Duodenal mucosa (tissue), 2 donors: ENCODE results near the gene COTL1.
A peak's percentile ranks its signal among the peaks of the same experiment; 100 is the strongest.

ENCODE experiments used
- H3K27ac ChIP-seq: one replicate; pipeline ENCODE4 v1.7.0; 2013; ENCODE audit warnings: low read depth, low read length
- H3K27me3 ChIP-seq, 2 donors: one replicate each; pipeline ENCODE4 v1.7.0; 2013; ENCODE audit warnings: low read length in 2 of 2, control low read depth in 1 of 2; ENCODE audit not compliant: insufficient read depth in 2 of 2, control insufficient read depth in 1 of 2
- H3K36me3 ChIP-seq, 2 donors: one replicate each; pipeline ENCODE4 v1.7.0; 2013; ENCODE audit warnings: low read length in 2 of 2, control low read depth in 1 of 2; ENCODE audit not compliant: insufficient read depth in 2 of 2, control insufficient read depth in 1 of 2
- H3K4me1 ChIP-seq, 2 donors: one replicate each; pipeline ENCODE4 v1.7.0; 2013; ENCODE audit warnings: low read length in 2 of 2, control low read depth in 1 of 2; ENCODE audit not compliant: insufficient read depth in 2 of 2, control insufficient read depth in 1 of 2
- H3K4me3 ChIP-seq, 2 donors: one replicate each; pipeline ENCODE4 v1.7.0; 2013; ENCODE audit warnings: low read length in 2 of 2, low read depth in 1 of 2
- H3K9ac ChIP-seq, 2 donors: one replicate each; pipeline ENCODE4 v1.7.0; 2013; ENCODE audit warnings: low read length in 2 of 2, low read depth in 1 of 2
- H3K9me3 ChIP-seq, 2 donors: one replicate each; pipeline ENCODE4 v1.7.0; 2013; ENCODE audit warnings: low read length in 2 of 2, control low read depth in 1 of 2; ENCODE audit not compliant: control insufficient read depth in 1 of 2

COTL1 gene

GRCh38 chr16:84617791-84618580, at the start of gene COTL1:
Gene COTL1, minus strand, starts transcription at chr16:84618078. Its CDS starts 164 bp downstream, at chr16:84617914.
- Histone ChIP-seq H3K27ac (peak within 1 kb of the TSS; percentile 13), H3K4me1 (peaks cover 27 to 43% of the 10 kb centered on the region in 2 donors), H3K36me3 (peaks cover 0 to 16% of the 10 kb centered on the region in 2 donors), H3K4me3 (peak within 1 kb of the TSS; percentile 82 to 87), H3K27me3 (no peaks in the 10 kb centered on the region), H3K9me3 (no peaks in the 10 kb centered on the region), H3K9ac (peak within 1 kb of the TSS; percentile 65 to 87)

- no peak overlapping the region for H3K9ac ChIP-seq
- H3K4me1 ChIP-seq = peaks cover 9 to 17% of the 10 kb centered on the region in 2 donors
- H3K36me3 ChIP-seq = peaks cover 29 to 45% of the 10 kb centered on the region in 2 donors
Measured at GRCh38 chr16:84665843-84666242, 48.0 kb upstream of the COTL1 start.

GRCh38 chr16:84665359-84665758, 47.5 kb upstream of the COTL1 start:
- H3K9ac ChIP-seq = no peak overlapping the region
- H3K4me1 ChIP-seq = peaks cover 9 to 17% of the 10 kb centered on the region in 2 donors
- no peak overlapping the region for H3K4me3 ChIP-seq
- peaks cover 29 to 50% of the 10 kb centered on the region in 2 donors for H3K36me3 ChIP-seq
- H3K9me3 ChIP-seq = no peaks in the 10 kb centered on the region
- H3K27me3 ChIP-seq = no peaks in the 10 kb centered on the region
- H3K27ac ChIP-seq = no peak overlapping the region

More at GRCh38 chr16:84665843-84666242, 48.0 kb upstream of the COTL1 start:
- Histone ChIP-seq H3K27me3 (no peaks in the 10 kb centered on the region), H3K27ac (no peak overlapping the region), H3K9me3 (no peaks in the 10 kb centered on the region), H3K4me3 (no peak overlapping the region)

- peaks cover 9 to 17% of the 10 kb centered on the region in 2 donors for H3K4me1 ChIP-seq
- no peak overlapping the region for H3K9ac ChIP-seq
- H3K36me3 ChIP-seq = peaks cover 42 to 68% of the 10 kb centered on the region in 2 donors
- H3K27me3 ChIP-seq = no peaks in the 10 kb centered on the region
- no peak overlapping the region for H3K27ac ChIP-seq
- no peaks in the 10 kb centered on the region for H3K9me3 ChIP-seq
- no peak overlapping the region for H3K4me3 ChIP-seq
Measured at GRCh38 chr16:84663433-84664101, 45.7 kb upstream of the COTL1 start.

- no peak overlapping the region for H3K27ac ChIP-seq
- peaks cover 51 to 79% of the 10 kb centered on the region in 2 donors for H3K36me3 ChIP-seq
- no peak overlapping the region for H3K4me3 ChIP-seq
- no peaks in the 10 kb centered on the region for H3K27me3 ChIP-seq
- no peaks in the 10 kb centered on the region for H3K9me3 ChIP-seq
- peaks cover 9 to 17% of the 10 kb centered on the region in 2 donors for H3K4me1 ChIP-seq
- no peak overlapping the region for H3K9ac ChIP-seq
Measured at GRCh38 chr16:84662471-84662870, 44.6 kb upstream of the COTL1 start.

GRCh38 chr16:84661418-84662060, 43.7 kb upstream of the COTL1 start:
- no peak overlapping the region for H3K4me3 ChIP-seq
- H3K27ac ChIP-seq = no peak overlapping the region
- no peaks in the 10 kb centered on the region for H3K9me3 ChIP-seq
- H3K36me3 ChIP-seq = peaks cover 56 to 88% of the 10 kb centered on the region in 2 donors
- H3K4me1 ChIP-seq = peaks cover 9 to 17% of the 10 kb centered on the region in 2 donors
- H3K9ac ChIP-seq = no peak overlapping the region
- no peaks in the 10 kb centered on the region for H3K27me3 ChIP-seq

GRCh38 chr16:84660973-84661372, 43.1 kb upstream of the COTL1 start:
- no peaks in the 10 kb centered on the region for H3K9me3 ChIP-seq
- peaks cover 9 to 17% of the 10 kb centered on the region in 2 donors for H3K4me1 ChIP-seq
- no peak overlapping the region for H3K4me3 ChIP-seq
- H3K9ac ChIP-seq = no peak overlapping the region
- H3K27ac ChIP-seq = no peak overlapping the region
- peaks cover 53 to 84% of the 10 kb centered on the region in 2 donors for H3K36me3 ChIP-seq
- H3K27me3 ChIP-seq = no peaks in the 10 kb centered on the region

GRCh38 chr16:84659656-84660300, 41.9 kb upstream of the COTL1 start:
- Histone ChIP-seq H3K9me3 (no peaks in the 10 kb centered on the region), H3K4me1 (peaks cover 0 to 8% of the 10 kb centered on the region in 2 donors), H3K4me3 (no peak overlapping the region), H3K27me3 (no peaks in the 10 kb centered on the region), H3K27ac (no peak overlapping the region), H3K9ac (no peak overlapping the region), H3K36me3 (peaks cover 53 to 76% of the 10 kb centered on the region in 2 donors)

GRCh38 chr16:84658690-84659089, 40.8 kb upstream of the COTL1 start:
- Histone ChIP-seq H3K36me3 (peaks cover 52 to 75% of the 10 kb centered on the region in 2 donors), H3K4me3 (no peak overlapping the region), H3K4me1 (no peaks in the 10 kb centered on the region), H3K9me3 (no peaks in the 10 kb centered on the region), H3K9ac (no peak overlapping the region), H3K27me3 (no peaks in the 10 kb centered on the region), H3K27ac (no peak overlapping the region)
